ENCODE measurements around the gene TMEM41B. TPM values are rescaled to one million over a fixed set of nuclear protein-coding genes. Genes with fewer than 3 reads are reported as not detected.
"Not testable (repeated sequence)": the region's sequence is repeated elsewhere in the genome, so short reads cannot be mapped to it uniquely, and the experiment has no call there.

The TMEM41B gene, protein sequence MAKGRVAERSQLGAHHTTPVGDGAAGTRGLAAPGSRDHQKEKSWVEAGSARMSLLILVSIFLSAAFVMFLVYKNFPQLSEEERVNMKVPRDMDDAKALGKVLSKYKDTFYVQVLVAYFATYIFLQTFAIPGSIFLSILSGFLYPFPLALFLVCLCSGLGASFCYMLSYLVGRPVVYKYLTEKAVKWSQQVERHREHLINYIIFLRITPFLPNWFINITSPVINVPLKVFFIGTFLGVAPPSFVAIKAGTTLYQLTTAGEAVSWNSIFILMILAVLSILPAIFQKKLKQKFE
- total RNA-seq = 47.7 TPM

DNA sequence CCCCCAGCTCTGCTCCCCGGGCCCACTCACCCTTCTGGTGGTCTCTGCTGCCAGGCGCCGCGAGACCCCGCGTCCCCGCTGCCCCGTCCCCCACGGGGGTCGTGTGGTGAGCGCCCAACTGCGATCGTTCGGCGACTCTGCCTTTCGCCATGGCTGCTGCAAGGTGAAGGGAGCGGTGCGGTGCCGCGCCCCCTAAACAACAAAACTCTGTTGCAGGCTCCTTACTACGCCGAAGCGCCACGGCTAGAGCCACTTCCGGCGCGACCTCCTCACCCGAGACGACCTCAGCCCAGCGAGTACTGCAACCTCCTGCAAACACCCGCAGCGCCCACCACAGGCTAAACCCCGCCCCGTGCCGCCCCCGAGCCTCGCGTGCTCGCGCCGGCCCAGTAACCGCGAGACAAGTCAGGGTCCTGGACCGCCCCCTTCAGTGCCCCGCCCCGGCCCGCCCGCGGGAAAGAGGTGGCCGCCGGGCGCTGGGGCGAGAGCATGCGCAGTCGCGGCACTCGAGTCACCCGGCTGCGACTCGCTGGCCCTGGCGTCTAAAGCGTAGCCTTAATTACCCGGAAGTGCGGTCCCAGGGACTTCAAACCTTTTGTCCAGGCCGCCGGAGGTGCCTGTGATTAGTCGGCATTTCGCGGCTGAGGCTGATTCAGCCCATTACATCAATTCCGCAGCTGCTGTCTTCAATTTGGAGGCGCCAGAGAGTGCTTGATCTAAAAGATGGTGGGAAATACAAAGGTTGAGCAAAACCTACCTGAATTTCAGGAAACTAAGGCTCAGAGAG is at the start of gene TMEM41B:
Gene TMEM41B, minus strand, starts transcription at position 303 of the 787 bp plus-strand sequence. Its CDS starts 152 bp downstream, at position 151.
- DNase-seq (ENCODE audit: low spot score) = peak; percentile 97

DNA sequence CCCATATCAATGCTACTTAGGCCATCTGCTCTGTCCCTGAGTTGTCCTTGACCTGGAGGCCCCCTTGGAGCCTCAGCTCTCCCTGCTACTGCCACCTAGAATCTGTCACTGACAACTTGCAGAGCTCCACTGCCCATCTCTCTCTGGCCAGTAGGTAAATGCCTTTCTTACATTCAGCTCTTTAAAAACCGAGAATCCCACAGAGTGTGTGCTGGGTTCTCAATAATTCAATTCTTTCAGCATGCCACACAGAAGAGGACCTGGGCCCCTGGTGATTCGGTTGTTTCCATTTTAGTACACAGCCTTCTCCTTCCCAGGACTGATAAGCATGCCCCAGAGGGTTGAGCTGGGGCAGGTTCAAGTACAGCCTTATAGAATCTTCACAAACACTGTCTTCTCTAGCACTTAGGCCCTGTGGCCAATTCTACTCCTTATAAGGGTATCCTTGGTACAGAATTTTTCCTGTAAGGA is 48.0 kb upstream of the TMEM41B start:
- no peak for DNase-seq (ENCODE audit: low spot score)

DNA sequence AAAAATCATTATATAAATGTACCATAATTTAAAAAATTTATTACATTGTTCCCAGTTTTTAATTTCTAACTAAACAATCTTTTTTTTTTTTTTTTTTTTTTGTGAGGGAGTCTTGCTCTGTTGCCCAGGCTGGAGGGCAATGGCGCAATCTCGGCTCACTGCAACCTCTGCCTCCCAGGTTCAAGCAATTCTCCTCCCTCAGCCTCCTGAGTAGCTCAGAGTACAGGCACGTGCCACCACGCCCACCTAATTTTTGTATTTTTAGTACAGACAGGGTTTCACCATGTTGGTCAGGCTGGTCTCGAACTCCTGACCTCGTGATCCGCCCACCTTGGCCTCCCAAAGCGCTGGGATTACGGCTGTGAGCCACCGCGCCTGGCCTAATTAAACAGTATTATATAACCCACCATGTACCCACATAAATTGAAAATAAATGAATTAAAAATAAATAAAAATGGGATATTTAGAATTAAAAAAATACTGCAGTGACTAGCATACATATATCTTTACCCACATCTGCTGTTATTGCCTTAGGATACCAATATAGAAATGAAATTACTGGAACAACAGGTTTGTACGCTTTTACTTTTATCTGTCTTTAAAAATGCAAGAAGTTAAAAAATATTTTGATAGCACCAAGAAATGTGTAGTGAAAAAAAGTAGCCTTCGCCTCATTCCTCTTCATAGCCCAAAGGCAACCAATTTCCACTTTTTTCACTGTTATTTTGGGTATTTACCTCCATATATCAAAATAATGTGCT is 46.6 kb upstream of the TMEM41B start:
- not testable (repeated sequence) for DNase-seq (ENCODE audit: low spot score)

DNA sequence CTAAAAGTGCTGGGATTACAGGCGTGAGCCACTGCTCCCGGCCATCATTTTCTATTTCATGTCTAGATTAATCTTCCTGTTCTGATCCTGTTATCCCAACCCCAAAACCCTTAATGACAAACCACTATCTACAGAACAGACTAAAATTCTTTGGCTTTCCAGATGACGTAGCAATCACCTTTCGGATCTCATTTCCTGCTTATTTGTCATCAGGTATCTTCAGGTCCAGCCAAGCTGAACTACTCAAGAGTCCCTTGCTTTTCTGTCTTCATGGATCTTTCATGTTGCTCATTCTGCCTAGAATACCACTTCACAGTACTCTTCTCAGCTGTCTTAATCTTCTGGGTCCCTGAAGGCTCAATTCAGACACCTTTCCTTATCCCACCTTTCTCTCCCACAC is 42.6 kb upstream of the TMEM41B start:
- DNase-seq (ENCODE audit: low spot score) = no peak

DNA sequence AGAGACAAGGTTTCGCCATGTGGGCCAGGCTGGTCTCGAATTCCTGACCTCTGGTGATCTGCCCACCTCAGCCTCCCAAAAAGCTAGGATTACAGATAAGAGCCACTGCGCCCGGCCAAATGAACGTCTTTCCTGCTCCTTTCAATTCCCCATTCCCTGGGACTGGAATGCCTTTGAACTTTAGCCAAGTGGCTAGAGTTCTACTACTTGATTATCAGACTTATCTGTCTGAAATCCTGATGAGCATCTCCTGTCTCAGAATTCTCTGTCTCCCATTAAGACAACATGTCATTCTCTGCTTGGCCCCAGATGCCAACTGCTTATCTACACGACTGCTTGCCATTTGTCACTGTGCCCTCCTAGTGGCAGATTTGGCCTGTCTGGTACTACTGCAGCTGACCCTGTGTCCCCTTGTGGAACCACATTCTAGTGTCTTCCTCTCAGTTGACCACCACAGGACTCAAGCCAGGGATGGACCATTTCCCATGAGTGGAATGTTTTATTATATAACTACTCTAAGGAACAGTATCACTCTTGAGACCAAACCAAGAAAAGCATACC is 37.0 kb upstream of the TMEM41B start:
- DNase-seq (ENCODE audit: low spot score) = no peak

DNA sequence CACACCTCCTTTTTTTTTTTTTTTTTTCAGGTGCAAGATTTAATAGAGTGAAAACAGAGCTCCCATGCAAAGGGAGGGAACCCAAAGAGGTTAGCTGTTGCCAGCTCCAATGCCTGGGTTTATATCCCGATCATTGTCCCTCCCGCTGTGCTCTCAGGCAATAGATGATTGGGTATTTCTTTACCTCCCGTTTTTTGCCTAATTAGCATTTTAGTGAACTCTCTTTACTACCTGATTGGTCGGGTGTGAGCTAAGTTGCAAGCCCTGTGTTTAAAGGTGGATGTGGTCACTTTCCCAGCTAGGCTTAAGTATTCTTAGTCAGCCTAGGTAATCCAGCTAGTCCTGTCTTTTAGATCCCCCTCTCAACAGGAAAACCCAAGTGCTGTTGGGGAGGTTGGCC is 33.4 kb upstream of the TMEM41B start:
- not testable (repeated sequence) for DNase-seq (ENCODE audit: low spot score)

DNA sequence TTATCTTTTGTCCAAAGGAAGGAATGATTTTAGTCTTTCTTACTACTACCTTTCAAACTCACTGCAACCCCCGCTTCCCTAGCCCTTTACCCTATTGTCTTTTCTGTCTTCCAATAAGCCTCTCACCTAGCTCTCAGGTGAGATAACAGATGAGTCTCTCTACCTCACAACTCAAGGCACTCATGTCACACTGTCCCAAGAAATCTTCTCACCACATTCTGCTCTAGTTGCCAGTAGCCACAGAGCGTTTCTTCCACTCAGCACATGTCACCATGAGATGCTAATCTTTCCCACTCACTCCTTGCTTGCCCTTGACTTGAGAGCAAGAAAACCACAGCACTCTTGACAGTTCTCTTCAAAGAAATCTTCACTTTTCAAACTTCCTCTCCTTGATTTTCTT is 32.7 kb upstream of the TMEM41B start:
- no peak for DNase-seq (ENCODE audit: low spot score)

DNA sequence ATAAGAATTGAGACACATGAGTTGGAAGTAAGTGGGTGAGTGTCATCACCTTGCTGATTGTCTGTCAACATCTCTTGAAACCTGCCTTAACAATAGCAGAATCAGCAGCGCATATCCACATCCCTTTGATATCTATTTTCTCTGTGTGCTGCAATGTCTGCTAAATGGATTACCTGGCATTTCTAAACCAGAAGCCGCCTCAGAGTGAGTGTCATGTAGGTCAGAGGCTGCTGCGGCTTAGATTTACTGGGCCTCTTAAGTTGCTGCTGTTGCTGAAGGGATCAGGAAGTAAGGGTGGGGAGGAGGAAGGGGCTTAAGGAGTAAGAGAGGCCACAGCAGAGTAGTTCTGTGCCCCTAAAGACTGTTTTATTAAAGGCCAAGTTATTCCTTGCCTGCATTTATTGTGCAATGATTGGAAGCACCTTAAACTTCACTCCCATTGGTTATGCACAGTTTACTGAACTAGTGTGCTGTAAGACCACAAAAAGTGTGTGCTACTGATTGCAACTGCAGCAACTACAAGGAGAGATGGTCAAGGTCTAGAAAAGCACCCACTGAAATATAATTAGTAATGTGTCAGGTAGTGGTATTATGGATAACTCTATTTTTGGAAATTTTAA is 29.8 kb upstream of the TMEM41B start:
- DNase-seq (ENCODE audit: low spot score) = no peak

DNA sequence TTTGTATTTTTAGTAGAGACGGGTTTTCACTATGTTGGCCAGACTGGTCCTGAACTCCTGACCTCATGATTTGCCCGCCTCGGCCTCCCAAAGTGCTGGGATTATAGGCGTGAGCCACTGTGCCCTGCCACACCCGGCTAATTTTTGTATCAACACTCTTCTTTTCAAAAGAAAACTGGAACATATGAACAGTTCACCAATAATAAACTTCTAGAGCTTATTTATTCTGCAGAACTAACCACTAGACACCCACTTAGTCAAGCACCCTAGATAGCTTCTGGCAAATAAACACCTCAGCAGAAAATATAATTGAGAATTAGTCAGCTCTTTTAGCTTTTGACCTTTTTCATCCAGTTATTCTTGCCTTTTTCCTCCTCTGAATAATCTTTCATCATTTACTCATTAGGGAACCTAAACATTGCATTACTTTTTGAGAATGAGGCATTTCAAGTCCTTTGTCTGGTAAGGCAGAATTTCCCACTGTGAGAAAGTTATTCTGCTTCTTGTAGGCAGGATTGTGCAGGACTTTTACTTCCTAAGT is 27.3 kb upstream of the TMEM41B start:
- DNase-seq (ENCODE audit: low spot score) = no peak

DNA sequence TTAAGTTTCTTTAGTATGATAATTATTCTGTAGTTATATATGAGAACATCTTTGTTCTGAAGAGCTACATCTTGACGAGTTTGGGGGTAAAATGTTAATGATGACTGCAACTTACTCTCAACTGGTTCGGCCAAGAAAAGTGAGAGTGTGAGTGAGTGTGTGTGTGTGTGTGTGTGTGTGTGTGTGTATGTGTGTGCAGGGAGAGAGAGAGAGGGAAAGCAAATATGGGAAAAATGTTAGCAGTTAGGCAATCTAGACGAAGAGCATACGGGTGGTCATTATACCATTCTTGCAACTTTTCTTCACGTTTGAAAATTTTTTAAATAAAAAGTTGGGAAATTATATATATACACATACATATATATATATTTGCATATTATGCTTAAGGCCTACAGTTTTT is 18.3 kb upstream of the TMEM41B start:
- DNase-seq (ENCODE audit: low spot score) = no peak

DNA sequence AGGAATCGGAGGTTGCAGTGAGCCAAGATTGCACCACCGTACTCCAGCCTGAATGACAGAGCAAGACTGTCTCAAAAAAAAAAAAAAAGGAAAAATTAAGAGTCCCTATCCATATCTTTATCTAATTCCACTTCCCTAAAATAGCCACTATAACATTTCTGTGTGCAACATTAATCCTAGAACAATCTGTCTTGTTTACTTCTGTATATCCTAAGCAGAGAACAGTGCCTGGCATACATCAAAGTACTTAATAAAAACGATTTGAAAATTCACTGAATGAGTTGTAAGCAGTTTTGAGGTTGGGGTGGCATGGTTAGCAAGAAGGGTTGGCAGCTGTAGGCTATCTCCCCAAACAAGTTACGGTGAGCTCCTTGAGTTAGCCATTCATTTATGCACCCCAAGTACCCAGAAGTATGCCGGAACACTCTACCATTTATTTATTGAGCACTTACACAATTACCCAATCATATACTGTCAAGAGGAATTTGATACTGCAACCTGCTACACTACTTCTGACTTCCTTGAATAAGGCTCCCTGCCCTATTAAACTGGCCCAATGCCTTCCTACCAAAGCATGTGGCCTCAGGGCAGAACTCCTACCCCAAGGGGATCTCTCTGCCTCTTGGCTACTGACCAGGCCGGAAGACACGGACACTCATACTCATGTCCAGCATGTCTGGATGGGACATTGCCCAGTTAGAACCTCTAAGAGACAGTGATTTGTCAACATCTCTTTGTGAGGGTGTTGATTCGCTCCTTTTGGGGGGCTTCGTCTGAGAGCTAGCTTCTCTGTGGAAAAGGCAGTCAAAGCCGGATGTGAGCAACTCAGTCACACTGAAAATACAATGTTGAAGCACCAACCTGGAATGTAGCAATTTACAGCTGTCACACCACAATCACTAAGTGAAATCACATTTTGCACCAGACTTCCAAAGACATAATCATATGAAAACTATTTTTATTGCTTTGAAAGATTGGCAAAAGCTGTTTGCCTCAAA is 16.3 kb upstream of the TMEM41B start:
- no peak for DNase-seq (ENCODE audit: low spot score)

DNA sequence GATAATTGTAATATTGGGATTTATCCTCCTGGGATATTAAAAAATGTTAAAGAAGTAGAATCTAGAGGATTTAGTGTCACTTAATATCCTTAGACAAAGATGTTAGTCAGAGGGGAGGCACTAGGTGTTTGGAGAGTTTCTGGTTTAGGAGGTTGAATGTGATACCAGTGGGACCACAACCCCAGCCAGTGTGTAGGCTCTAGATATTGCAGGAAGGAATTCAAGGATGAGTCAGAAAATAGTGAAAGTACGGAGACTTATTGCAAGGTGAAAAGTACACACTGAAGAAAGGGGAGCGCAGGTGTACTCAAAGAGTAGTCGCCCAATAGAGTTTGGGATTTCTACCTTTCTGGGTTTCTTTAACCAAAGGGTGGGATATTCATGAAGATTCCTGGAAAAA is 5.7 kb upstream of the TMEM41B start:
- no peak for DNase-seq (ENCODE audit: low spot score)

DNA sequence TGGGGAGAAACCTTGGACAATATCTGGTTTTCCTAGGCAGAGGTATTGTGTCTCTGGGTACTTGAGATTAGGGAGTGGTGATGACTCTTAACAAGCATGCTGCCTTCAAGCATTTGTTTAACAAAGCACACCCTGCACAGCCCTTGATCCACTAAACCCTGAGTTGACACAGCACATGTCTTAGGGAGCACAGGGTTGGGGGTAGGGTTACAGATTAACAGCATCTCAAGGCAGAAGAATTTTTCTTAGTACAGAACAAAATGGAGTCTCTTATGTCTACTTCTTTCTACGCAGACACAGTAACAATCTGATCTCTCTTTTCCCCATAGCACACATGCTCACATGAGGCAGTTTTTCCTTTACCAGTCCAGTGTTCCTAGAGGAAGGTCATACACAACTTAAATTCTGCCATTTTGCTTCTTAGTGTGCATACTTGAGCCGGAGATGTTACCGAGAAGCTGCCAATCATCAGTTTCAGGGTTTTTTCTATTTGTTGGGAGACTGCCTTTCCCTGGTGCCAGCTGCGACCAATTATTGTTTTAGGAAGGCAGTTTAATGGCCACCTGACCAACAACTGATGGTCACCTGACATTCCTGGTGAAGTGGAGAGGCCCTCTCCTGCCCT is 5.1 kb upstream of the TMEM41B start:
- DNase-seq (ENCODE audit: low spot score) = peak; percentile 33

DNA sequence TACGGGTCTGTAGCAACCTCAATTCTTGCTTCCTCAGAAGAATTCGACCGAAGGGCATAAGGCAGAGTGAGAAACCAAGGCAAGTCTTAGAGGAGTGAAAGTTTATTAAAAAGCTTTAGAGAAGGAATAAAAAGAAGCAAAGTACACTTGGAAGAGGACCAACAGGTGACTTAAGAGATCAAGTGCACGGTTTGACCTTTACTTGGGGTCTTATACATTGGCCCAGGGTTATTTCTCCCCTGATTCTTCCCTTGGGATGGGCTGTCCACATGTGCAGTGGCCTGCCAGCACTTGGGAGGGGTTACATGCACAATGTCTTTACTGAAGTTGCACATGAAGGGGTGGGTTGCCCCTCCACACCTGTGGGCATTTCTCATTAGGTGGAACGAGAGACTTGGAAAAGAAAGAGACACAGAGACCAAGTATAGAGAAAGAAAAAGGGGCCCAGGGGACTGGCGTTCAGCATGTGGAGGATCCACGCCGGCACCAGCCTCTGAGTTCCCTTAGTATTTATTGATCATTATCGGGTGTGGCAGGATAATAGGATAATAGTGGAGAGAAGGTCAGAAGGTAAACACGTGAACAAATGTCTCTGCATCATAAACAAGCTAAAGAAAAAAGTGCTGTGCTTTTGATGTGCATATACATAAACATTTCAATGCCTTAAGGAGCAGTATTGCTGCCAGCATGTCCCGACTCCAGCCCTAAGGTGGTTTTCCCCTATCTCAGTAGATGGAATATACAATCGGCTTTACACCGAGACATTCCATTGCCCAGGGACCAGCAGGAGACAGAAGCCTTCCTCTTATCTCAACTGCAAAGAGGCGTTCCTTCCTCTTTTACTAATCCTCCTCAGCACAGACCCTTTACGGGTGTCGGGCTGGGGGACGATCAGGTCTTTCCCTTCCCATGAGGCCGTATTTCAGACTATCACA is 4.3 kb upstream of the TMEM41B start:
- DNase-seq (ENCODE audit: low spot score) = peak; percentile 13

DNA sequence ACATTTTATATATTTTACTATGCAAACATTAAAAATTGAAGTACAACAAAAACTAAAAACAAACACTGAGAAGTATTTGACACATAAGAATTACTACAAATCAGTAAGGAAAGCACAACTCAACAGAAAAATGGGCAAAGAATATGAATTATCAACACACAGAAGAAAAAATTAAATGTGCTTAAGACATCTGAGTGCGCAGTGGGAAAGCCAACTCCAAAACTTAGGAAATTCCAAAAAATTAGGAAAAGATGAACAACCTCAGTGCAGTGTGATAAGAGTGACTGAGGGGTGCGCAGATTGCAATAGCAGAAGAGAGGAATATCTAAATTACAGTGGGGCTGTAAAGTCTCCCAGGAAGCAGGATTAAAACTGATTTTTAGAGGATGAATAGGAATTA is 1.9 kb upstream of the TMEM41B start:
- no peak for DNase-seq (ENCODE audit: low spot score)

DNA sequence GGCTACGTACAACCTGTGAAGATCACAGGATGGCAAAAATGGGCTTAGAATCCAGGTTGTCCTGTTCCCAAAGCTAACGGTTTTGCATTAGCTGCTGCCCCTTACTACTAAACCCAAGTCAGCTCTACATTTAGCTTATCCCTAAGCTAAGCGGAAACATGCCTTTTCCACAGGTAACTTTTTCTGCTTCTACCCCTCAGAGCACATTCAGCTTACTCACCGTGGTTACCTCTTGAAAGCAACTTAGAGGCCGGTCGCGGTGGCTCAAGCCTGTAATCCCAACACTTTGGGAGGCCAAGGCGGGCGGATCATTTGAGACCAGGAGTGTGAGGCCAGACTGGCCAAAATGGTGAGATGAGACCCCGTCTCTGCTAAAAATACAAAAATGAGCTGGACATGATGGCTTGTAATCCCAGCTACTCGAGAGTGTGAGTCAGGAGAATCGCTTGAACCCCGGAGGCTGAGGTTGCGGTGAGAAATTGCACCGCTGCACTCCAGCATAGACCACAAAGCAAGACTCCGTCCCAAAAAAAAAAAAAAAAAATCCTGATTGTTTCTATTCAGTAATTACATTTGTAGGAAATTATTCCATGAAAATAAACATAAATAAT is 790 bp upstream of the TMEM41B start:
- DNase-seq (ENCODE audit: low spot score) = no peak

DNA sequence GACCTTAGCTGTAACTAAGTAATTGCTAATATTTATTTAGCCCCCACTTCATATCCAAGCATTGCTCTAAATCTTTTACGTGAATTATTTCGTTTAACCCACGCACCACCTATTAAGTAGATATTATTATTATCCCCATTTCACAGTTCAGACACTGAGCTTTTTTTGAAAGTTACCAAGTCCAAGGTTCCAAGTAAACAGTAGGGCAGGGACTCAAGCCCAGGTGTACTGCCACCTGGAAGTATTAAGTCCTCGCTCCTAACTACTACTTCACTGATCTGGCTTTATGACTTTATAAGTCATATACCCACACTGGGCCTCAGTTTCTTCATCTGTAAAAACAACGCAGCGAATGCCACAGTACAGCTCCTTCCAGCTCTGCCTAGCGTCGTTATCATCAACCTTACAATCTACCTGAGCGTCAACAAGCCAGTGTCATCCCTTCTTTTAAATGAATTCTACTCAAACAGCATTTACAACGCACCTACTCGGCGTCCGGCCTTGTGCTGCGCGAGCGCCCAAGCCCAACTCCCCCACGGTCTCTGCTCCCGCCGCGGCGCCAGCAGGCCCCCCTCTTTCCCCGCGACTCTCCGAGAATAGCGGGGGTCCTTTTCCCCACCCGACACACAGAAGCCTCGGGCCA is 624 bp downstream of the TMEM41B start:
- DNase-seq (ENCODE audit: low spot score) = no peak

All from mucosa of gallbladder (tissue), 1 donor.